SHP77 treated with DMSO at 0.1 percent for 48 hours (cell line): ENCODE measurements around the gene GUCA2B.

Source experiments
- DNase-seq: peaks from one replicate; lab custom pipeline; 2025; lab: John Stamatoyannopoulos, UW

The GUCA2B gene

DNA sequence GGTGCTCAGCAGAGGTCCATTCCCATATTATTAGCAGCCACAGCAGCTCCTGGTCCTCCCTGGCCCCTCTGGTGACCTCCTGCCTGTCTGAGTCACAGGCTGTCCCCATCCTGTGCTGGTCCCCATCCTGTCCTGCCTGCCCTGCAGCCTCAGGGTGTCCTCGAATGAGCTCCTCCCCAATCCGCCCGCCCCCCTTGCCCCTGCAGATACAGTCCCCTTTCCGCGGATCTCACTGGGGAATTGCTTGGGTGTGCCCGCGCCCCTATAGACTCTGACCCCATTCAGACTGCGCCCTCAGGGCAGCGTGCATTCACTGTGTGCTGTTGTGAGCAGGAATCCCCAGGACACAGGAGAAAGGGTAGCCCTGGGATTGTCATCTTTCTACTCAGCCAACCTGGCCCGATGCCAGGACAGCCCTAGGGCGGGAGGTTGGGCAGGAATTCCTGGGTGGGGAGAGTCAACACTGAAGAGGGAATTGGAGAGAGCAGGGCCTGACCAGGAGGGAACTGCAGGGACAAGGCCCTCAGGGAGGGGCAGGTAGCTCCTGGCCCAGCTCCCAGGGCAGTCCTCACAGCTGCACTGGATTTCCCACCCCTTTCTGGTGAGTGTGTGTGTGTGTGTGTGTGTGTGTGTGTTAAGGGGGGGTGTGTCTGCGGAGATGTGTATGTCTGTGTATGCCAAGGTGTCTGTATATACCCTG is 12.5 kb downstream of the GUCA2B start:
- peak; percentile 70 for DNase-seq

DNA sequence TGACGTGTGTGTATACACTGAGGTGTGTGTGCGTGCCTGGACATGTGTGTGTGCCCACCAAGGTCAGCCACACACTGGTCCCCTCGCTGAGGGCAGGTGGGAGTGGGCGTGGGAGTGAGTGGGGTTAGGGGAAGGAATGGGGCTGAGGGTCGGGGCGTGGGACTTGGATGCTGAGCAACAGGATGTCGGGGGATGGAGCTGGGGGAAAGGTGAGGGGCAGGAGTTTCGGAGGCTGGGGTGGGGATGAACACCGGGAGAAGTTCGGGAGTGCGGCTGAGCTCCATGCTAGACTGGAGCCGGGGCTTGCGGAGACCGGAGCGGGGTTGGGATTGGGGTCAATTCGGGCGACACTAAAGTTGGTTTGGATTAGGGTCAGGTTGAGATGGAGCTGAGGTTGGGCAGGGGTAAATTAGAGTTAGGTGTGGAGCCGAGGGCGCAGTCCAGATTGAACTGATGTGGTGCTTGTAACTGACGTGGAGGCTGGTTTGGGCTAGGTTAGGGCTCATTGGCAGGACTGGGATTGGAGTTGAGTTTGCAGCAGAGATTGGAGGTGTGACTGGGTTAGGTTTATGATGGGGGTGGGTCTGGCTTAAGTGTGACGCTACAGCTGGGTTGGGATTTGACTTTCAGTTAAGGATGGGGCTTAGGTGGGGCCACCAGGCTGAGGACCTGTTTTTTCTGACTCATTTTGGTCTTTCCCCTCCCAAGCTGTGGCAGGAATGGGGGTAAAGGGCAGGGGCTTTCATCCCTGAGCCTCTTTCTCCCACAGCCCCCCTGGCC is 14.6 kb downstream of the GUCA2B start:
- DNase-seq = no peak

DNA sequence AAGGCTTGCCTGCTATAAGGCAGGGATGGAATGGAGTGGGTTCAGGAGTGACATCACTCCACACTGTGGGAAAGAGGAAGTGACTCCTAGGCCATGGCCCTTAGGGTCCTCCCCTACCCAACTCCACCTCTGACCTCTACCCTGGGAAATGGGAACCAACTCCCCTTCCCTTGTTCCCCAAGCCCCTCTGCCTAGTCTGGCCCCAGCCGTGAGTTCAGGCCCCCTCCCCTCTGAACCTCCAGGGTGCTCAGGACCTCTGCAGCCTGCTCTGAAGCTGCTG is 15.1 kb downstream of the GUCA2B start:
- no peak for DNase-seq

DNA sequence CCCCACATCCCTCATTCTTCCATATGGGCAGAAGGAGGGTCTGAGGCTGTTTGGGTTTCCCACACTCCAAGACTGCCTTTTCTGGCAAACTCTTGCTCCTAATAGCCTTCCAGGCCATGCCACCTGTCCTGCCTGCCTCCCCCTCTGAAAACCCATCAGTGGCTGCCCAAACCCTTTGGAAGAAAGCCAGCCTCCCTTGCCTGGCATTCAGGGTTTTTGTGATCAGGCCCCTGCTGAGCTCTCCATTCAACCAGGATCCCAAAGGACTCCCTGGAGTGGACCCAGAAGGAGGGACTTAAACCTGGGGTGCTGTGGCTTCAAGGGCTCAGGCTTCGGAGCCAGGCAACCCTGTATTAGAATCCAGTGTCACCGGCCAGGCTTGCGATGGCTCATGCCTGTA is 15.6 kb downstream of the GUCA2B start:
- no peak for DNase-seq

DNA sequence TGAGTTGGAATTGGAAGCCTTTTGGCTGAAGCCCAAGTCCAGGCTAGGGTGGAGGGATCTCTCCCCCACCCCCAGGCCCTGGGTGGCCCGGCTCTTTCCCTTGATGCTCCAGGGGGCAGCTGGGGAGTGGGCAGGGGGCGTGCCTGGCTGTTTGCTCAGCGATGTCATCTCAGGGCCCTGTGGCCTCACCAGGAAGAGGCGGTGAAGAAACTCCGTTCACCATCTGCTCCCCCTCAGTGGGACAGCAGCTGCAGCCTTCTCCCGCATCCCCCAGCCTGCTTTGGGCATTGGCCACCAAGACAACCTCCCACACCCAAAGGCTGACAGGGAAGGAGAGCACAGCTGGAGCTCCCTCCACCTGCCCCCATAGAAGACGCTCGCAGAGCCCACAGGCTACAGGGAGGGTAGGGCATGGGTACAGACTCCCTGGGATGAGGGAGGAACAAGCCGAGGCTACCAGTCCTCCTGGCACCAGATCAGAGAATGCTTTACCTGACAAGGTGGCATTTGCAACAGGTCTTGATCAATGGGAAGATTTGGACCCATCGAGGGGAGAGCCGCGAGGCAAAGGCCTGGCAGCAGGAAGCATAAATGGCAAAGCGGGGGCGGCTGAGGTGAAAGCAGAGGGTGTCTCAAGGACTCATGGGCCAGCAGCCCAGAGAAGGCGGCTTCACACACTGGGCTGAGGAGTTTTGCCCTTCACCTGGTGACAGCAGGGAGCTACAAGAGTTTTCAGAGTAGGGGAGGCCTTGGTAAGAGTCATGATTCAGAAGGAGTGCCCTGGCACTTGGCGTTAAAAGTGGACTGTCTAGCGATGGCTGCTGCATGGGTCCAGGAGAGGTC is 17.8 kb downstream of the GUCA2B start:
- DNase-seq = peak; percentile 59

DNA sequence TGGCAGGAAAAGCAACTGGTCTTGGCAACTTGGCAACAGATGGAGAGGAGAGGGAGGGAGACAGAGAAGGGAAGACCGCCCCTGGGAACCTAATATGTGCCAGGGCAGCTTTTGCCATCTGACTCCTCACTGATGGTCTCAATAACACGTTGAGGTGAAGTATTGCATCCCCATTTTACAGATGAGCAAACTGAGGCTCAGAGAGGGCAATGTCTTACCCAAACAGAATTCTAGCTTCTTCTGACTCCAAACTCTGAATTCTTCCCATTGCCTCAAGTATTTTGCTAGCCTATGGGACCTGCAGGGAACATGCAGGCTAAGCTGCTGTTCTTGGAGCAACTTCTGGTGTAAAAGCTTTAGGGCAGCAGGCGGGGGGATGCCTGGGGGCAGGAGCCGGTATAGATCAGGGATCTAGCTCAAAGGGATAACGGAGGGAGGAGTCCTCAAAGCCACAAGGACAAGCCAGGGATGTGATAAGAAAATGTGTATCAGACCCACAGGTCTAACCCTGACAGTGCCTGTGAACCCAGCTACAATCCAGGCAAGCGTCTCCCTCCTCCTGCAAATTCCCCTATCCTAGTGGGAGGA is 18.6 kb downstream of the GUCA2B start:
- DNase-seq = no peak

DNA sequence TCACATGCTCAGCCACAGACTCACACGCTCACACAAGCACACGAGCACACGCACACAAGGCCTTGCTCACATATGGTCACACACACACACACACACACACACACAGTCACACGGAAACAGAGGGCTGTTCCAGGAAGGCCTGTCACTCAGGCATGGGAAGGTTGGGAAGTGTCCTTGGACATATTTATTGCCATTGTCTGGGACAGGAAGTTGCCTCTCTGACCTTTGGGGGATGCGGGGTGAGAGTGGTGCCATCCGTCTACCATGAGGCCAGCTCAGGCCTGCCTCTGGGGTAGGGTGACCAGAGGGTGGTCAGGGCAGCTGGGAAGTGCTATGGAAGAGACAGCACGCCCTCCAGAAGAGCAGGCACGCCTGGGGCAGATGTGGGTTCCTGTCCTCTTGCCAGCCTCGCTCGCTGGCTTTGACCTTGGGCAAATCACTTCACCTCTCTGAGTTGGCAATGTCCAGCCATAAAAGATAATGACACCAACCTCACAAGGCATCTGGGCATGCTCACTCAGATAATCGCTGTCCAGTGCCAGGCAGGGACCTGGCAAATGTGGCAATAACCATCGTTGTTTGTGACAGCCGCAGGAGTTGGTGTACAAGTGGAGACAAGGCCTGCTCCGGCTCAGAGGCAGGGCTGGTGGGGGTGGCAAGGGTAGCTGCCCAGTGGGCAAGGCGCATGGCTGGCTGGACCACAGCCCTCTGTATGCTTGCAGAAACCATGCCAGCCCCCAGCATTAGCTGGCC is 19.3 kb downstream of the GUCA2B start:
- no peak for DNase-seq

DNA sequence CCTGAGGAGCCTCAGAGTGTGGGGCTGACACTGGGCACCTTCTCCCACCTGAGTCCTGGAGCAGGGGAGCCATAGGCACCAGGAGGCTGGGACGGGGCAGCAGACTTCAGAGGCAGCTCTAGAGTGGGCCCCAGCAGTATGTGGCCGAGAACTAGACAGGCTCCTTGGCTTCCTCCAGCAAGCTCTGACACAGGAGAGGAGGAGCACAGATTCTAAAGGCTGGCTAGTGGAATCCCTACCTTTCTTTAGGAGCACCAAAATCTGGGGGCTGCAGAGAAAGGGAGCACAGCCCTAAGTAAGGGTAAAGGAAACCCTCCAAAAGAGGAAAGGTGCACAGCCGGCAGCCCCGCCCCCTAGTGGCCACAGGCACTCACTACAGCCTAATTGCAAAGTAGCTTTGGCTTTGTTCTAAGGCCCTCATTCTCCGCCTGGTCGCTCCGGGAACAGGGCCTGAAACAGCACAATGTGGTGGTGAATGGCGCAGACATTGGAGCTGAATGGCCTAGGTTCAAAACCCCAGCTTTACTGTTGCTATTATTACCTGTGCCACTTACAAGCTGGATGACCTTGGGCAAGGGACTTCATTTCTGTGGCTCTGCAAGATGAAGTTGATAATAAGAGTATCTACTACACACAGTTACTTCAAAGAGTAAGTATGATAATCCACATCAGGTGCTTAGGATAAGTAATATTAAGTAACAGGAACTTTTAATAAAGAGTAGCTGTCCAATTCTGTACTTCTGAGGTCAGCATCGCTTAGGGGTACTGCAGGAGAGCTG is 20.1 kb downstream of the GUCA2B start:
- DNase-seq = peak; percentile 6

GRCh38 chr1:42173961-42174735 is 20.9 kb downstream of the GUCA2B start:
- DNase-seq = no peak

DNA sequence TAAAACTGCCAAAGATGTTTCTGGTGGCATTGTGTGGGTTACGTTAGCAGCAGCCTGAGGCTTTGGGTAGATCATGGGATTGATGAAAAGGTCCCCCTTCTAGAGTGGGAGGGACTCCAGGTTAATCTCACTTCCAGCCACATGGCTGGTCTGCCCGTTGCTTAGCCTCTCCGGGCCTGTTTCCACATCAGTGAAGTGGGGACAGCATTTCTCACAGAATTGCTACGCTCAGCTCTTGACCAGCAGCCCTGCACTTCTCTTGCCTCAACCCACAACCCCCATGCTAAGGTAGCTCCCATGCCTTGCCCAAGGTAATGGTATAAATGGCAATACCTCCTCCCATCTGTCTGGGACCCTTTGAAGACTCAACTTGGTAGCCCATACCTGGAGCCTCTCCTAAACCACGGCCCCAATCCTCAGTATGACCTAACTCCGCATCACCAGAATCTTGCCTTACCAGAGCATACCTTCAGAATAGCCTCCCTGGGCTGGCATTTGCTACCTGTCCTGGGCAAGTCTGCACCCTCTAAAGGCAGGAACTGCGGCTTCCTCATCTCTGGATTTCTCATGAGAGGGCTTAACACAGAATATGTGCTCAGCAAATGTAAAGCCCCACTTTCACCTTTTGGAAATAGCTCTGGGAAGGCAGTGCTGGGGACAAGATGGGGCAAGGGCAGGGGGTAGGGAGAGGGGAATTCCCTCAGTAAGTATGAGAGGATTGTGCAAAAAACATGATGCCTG is 22.3 kb downstream of the GUCA2B start:
- DNase-seq = no peak

DNA sequence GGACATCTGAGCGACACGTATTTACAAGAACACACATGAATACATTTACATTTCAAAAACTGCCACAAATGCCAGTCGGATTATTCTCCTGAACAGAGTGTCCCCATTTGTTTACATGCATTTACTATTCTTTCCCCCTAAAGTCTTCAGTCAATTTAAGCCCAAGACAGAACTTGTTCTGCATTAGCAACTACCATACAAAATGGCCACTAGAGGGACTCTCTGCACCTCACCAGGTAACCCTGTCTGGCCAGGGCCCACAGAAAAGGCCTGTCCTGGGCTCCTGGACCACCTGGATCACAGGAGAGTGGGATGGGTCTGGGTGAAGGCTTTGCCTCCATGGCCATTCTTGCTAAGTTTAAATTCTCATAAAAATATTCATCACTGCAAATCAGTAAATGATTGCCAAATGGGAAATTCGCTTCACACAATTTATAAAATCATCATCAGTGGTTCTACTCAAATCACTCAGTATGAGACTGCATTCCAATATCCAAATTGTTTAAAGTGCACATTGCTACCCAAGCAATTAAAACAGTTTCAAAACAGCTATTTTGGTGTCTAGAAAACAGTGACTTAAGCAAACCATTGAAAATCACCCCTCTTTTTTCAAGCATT is 23.8 kb downstream of the GUCA2B start:
- peak; percentile 9 for DNase-seq

DNA sequence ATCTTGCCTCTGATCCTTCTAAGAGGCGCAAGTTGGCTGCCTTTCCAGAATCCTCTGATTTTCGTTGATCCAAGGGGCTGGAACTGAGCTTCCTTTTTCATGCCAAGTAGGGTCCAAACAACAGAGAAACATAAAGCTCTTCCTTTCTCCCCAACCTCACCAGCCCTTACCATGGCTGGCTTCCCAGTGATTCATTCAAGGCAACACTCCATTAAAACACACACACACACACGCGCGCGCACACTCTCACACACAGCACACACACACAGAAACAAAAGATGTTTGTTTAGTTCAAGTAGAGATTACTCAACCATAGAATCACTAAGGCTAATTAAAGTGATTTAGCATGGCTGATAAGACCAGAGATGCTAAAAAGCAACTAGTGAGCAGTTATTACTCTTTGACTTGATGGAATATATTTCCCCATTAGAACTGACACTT is 24.4 kb downstream of the GUCA2B start:
- no peak for DNase-seq

- no peak for DNase-seq
These were observed 25.0 kb downstream of the GUCA2B start for GRCh38 chr1:42178249-42178648.

GRCh38 chr1:42179275-42179674 is 26.1 kb downstream of the GUCA2B start:
- no peak for DNase-seq

GRCh38 chr1:42179900-42180329 is 26.7 kb downstream of the GUCA2B start:
- DNase-seq = no peak

GRCh38 chr1:42181687-42182086 is 28.5 kb downstream of the GUCA2B start:
- no peak for DNase-seq

DNA sequence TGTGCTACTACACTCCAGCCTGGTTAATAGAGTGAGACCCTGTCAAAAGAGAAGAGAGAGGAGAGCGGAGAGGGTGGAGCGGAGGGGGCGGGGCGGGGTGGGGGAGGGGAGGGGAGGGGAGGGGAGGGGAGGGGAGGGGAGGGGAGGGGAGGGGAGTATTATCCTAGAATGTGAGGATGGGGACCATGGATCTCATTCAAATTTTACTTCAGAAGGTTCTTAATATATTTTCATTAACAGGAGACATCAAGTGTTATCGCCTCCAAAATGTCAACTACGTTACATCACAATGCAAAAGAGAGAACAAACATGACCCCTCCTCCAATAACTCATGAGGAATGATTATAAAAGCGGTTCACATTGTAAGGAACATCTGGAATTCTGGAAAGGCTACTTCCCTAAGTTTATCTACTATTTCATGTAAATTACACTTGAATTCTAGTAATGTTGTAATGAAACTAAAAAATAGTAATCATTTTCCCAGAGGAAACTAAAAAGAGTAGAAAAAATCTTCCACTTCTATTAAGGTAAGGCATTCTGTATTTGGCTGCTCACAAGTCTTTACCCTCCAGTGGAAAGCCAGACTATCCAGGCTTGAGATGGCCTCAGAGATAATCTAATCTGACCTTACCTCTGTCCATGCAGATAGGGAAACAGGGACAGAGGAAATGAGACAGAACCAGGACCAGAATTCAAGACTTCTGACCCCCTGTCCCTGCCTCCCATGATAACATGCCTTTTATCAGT is 30.2 kb downstream of the GUCA2B start:
- DNase-seq = no peak

- no peak for DNase-seq
These were observed 30.7 kb downstream of the GUCA2B start for GRCh38 chr1:42183957-42184268.
